GM21381 (cell line): ENCODE data around the gene RPTOR.
"Not testable (repeated sequence)": the region's sequence is repeated elsewhere in the genome, so short reads cannot be mapped to it uniquely, and the experiment has no call there.

Experiments used
- ATAC-seq: cut with Tn5 transposase; IDR thresholded peaks from one replicate; pipeline ENCODE4 v1.9.1; 2021; ENCODE audit warnings: mild to moderate bottlenecking, moderate library complexity; ENCODE audit not compliant: unreplicated experiment

RPTOR gene

DNA sequence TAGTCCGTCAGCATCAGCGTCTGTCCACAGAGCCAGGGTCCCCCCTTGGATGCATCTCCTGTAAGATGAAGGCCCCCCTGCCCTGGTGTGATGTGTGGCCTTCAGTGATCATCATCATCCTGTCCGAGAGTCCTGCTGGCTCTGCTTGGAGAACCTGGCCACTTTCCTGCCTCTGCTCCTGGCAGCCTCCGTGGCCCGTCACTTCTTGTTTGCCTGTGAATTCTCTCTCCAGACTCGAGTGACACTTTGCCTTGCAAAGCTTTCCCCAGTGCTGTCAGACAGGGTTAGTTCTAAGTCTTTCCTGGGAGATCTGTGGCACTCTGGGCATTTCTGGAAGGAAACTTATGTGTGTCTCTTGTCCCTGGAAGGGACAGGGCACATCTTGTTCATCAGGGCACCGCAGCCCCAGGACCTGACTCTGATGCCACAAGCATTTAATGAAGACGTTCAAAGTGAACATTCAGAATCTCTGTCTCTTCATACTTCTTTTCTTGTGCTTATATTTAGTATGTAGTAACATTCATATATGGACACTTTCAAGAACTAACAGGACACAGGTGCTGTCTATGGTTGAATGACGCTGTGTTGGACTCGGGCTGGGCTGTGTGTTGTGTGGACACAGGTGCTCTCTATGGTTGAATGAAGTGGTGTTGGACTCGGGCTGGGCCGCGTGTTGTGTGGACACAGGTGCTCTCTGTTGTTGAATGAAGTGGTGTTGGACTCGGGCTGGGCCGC, 68.5 kb downstream of the RPTOR start:
- ATAC-seq: no peak

DNA sequence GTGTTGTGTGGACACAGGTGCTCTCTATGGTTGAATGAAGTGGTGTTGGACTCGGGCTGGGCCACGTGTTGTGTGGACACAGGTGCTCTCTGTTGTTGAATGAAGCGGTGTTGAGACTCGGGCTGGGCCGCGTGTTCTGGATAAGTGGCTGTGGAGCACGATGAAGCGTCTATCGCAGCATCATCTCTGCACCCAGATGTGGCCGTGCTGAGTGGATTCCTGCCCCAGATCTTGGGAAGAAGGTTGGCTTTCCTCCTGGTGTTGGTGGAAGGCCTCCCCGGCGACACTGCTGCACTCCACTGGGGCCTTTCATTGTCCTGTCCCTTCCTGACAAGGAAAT, 69.1 kb downstream of the RPTOR start:
- no peak for ATAC-seq

DNA sequence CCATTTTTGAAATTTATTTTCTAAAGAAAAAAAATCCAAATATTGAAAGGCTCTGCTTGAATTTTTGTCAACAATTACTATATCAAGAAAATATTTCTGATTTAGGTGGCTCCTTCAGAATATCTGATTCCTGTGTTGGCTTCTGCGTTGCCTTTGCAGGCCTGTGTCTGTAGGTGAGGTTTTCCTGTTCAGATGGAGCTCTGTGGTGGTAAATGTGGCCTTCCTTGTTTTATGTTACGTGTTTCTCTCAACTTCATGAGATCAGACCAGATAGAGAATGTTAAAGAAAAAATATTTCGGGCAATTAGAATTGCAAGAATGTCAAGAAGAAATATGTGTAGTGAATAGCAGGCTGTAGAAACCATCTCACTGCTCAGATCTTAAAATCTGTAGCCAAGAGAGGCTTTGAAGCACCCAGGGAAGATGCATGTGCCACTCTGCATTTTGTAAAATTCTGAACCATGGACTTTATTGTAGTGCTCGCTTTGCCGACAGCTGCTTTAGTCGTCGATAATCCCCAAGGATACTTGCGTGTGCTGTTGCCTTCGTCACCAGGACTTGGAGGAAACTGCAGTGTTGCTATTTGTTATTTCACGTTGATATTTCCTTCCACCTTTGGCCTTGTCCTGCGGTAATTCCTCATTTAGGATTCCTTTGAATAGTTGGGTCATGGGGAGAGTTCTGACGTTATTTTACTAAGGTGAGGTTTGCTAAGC, 69.9 kb downstream of the RPTOR start:
- ATAC-seq: no peak

DNA sequence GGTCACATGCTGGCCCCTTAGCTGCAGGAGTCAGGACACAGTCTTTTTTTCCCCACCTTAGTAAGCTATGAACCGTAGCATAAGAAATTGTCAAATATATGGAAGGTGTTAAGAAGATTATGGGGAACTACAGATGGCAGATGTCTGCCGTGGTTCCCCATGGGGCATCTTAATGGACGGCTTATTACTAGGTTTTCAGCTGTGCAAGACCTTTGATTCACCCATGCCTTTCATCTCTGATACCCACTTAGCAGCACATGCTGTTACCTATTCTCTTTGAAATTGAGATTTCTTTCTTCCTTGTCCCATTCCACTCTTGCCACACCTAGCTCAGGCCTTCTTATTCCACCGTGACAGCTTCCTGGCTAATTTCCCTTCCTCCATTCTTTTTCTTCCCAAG, 70.7 kb downstream of the RPTOR start:
- ATAC-seq: no peak

DNA sequence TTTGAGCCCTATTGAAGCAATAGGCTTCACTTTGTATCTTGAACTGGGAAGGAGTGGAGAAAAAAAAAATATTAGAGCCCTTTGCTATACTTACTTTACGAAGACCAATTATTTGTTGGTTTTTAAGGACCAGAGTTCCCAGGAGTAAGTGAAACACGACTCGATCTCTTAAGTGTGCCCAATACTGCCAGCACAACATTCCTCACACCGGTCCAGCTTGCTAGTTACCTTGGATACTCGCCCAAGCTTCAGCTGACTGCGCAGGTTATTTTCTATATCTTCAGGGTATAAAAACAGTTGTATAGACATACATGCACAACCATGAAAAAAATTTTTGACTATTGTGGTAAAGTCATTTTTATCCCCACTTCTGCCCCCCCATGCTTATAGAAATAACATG, 72.1 kb downstream of the RPTOR start:
- ATAC-seq: no peak

DNA sequence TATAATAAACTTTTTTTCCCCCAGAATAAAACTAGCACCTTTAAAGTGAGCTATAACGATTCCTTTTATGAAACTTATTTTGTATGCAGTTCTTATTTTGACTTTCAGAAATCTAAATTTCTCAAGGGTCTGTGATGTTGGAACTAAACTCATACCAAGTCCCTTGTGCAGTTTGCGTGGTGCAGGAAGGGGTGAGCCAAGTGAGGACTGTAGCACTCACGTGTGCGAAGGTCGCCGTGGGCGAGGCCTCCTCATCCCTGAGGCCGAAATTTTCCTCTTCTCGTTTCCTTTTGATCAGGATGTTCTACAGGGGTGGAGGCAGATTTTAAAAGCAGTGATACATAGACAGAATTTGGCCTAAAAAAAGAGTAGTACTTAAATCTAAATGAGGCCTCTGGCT, 73.7 kb downstream of the RPTOR start:
- ATAC-seq: no peak

DNA sequence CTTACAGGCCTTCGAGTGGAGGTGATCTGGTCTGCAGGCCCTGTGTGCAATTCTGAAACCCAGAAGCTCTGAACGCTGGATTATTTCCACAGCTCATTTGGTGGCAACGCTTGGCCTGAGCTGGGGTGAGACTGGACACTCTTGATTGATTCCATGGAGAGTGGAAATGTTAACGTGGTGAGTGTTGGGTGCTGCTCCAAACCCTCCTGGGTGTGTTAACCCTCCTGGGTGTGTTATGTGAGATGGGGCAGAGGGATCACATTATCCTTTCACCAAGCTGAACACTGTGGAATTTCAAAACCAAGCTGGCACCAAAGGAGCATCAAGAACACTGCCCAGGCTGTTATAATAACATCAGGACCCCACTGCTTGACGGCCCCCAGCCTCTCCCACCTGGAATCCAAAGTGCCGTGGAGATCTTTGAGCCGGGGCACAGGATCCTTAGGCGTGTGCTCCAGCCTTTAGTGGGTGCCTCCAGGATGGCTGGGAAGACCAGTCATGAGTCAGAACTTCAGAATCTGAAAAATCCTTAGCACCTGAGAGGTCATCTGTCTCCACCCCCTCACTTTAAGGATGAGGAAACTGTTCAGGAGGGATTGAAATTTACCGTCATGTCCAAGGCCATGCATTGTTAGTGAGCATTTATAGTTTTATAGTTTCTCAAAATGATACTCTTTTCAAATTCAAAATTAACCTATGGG, 75.0 kb downstream of the RPTOR start:
- no peak for ATAC-seq

DNA sequence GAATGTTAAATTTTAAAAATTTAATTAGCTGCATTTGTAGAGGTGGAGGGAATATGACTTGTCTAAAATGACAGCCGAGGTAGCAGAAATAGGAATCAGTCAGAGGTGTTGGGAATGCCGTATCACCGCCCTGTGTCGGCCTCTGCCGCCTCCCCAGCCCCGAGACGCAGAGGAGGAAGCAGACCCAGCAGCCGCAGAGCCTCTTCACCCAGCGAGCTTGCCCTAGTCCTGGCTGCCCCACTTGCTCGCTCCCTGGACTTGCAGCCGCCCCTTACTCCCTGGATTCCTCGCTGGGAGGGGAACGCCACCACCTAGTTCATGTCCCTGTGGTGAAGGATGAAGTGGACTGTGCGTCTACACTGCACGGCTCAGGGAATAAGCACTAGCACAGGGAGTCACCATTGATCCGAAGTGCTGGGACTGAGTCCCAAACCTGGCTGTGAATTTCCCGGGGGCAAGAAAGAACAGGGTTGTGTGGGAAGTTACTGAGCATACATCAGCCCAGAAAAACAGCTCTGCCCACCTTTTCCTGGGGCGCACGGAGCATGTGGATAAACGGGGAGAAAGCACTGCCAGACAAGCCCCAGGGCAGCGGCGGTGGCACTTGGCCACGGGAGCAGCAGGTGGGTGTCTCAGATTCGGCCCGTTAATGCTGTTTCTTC, 76.8 kb downstream of the RPTOR start:
- no peak for ATAC-seq

DNA sequence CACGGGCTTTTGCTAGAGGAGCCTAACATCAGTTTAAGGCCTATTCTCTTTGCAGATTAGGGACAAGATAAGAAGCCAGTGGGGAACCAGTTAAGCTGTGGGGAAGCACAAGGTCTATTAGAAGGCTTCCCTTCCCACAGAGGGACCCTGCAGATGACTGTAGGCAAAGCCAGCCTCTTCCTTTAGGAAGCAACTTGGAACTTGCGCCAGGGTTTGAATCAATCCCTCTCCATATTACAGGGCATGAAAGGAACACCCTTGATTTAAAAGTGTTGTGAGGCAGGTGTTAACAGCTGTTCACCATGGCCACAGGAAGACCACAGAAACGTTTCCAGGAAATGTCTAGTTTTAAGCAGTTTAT, 77.3 kb downstream of the RPTOR start:
- ATAC-seq: no peak

DNA sequence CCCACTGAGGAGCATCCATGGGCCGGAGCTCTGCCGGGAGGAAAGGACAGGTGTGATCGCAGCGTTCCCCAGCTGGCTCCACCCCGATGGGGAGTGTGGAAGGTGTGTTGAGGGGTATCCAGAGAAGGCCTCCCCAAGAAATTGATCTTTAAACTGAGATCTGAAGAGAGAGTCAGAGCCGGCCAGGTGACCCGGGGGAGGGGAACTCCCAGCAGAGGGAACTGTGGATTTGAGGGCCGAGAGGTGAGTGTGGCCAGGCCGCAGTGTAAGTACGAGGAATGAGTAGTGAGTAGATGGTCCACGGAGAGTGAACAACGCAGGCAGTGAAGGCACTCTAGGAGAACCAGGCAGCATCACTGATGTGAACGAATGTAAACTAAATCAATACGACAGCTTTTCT, 80.2 kb downstream of the RPTOR start:
- no peak for ATAC-seq

DNA sequence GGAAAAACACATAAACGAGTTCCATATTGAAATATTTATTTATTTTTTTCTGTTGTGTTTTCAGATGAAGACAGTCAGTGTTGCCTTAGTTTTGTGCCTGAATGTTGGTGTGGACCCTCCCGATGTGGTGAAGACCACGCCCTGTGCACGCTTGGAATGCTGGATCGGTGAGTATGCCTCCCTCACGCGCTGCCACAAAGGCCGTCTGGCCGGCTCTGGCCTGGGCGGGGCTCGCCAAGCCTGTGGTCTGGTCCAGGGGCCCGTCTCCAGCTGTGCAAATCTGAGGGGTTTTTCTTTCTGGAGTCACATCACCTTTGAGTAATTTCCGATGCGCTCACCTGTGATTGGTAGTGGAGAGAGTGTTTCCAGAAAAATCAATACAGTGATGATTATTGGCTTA, 81.0 kb downstream of the RPTOR start:
- ATAC-seq: no peak

DNA sequence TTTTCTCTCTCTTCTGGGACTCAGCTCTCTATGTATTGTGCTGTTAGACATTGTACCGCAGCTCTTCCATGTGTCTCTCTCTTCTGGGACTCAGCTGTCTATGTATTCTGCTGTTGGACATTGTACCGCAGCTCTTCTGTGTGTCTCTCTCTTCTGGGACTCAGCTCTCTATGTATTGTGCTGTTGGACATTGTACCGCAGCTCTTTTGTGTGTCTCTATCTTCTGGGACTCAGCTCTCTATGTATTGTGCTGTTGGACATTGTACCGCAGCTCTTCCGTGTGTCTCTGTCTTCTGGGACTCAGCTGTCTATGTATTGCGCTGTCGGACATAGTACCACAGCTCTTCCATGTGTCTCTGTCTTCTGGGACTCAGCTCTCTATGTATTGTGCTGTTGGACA, 84.2 kb downstream of the RPTOR start:
- ATAC-seq: not testable (repeated sequence)

DNA sequence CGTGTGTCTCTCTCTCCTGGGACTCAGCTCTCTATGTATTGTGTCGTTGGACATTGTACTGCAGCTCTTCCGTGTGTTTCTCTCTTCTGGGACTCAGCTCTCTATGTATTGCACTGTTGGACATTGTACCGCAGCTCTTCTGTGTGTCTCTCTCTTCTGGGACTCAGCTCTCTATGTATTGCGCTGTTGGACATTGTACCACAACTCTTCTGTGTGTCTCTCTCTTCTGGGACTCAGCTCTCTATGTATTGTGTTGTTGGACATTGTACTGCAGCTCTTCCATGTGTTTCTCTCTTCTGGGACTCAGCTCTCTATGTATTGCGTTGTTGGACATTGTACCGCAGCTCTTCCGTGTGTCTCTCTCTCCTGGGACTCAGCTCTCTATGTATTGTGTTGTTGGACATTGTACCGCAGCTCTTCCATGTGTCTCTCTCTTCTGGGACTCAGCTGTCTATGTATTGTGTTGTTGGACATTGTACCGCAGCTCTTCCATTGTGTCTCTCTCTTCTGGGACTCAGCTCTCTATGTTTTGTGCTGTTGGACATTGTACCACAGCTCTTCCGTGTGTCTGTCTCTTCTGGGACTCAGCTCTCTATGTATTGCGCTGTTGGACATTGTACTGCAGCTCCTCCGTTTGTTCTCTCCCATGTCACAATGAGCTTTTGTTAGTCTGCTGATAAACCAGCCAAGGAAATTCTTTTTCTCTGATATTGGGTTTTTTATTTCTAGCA, 84.8 kb downstream of the RPTOR start:
- ATAC-seq: no peak

DNA sequence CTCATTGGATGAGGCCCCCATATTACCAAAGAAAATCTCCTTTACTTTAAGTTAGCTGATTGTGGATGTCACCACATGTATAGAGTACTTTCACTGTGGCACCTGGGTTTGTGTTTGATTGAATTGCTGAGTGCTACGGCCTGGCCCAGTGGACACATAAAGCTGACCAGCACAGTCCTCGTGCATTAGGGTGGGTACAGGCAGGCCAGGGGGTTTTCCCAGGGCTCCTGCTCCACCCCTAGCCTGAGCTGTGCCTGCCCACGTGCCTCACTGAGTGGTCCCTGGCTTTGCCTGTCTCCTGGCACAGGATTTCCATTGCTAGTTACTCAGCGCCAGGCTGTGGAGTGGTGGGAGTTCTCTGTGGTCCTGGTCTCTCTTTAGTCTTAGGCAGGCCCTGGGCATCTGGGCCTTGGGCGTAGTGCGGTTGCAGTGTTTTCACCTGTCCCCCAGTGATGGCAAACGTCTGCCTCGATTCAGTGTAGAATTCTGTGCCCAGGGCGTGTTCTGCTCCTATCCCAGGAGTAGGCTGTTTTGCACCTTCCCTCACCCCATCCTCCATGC, 86.0 kb downstream of the RPTOR start:
- ATAC-seq: no peak

DNA sequence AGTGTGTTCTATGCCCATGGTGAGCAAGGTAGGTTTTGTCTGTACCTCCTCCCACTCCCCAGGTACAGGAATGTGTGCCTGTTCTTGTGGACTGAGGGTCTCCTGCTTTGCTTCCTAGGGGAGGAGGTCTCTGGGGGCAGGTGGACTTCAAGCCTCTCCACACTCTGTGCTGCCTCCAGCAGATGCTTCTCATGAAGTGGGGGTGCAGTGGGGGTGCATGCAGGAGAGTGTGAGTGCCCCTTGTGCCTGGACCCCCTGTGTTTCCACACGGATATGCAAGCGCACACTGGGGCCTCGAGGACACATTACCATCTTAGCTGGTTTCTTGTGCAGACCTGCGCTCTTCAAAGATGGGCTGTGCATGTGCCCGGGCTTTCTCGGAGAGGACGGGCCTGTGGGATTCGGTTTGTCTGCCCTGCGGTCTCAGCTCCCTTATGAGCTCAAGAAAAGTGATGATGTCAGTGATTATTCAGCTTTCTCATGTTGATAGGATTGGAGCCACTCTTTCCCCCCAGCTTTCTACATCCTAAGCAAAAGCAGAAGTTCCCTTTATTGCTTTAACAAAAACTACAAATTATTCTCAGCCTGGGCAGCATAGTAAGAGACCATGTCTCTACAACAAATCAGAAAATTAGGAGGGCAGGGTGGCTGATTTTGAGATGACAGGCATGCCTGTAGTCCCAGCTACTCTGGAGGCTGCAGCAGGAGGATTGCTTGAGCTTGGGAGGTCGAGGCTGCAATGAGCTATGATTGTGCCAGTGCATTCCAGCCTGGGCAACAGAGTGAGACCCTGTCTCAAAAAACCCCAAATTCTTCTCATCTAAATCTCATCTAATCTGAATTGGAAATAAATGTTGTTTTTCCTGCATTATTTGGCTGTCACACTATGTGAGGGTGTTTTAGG, 86.8 kb downstream of the RPTOR start:
- ATAC-seq: no peak

DNA sequence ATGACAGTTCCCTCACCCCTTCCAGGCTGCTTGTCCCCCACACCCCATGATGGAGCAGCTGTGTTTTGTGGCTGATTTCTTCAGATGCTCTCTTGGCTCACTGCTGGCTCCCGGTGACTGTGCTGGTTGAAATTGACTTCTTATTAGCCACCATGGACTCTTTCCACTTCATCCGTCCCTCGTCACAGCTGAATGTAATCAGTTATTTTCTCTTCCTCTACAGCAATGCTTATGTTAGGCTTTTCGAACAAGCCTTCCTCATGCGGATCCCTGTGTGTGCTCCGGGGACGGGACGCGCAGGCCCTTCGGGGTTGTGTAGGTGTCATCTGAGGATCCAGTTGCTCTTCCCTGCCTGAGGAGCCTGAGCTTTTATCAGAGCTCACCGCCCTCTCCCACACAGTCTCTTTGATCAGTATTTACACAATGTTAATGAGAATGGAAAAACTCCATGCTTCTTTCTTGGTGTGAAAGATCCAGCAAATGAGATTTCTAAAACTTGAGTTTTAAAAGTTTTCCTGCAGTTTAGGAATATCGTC, 87.5 kb downstream of the RPTOR start:
- ATAC-seq: no peak

DNA sequence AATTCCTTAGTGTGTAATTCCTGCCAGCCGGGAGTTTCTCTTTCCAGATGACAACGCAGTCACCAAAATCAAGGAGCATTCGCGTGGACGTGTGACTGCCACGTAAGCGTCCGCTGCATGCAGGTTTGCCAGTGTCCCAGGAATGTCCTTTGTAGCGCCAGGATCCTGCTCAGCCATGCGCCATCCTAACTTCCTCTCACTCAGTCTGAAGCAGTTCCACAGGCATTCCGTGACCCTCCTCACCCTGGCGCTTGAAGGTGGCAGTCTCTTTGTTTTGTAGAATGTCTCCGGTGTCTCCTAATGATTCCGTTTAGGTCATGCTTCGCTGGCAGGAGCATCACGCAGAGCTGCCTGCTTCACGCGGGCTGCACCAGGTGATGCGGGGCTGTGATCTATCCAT, 88.6 kb downstream of the RPTOR start:
- ATAC-seq: no peak

DNA sequence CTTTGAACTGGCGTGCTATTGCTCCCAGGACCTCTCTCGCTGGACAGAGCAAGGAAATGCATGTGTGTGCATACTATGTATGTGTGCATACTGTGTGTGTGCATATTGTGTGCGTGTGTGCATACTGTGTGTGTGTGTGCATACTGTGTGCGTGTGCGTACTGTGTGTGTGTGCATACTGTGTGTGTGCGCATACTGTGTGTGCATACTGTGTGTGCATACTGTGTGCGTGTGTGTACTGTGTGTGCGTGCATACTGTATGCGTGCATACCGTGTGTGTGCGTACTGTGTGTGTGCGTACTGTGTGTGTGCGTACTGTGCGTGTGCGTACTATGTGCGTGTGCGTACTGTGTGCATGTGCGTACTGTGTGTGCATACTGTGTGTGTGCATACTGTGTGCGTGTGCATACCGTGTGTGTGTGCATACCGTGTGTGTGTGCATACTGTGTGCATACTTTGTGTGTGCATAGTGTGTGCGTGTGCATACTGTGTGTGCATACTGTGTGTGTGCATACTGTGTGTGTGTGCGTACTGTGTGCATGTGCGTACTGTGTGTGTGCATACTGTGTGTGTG, 89.4 kb downstream of the RPTOR start:
- ATAC-seq: no peak

DNA sequence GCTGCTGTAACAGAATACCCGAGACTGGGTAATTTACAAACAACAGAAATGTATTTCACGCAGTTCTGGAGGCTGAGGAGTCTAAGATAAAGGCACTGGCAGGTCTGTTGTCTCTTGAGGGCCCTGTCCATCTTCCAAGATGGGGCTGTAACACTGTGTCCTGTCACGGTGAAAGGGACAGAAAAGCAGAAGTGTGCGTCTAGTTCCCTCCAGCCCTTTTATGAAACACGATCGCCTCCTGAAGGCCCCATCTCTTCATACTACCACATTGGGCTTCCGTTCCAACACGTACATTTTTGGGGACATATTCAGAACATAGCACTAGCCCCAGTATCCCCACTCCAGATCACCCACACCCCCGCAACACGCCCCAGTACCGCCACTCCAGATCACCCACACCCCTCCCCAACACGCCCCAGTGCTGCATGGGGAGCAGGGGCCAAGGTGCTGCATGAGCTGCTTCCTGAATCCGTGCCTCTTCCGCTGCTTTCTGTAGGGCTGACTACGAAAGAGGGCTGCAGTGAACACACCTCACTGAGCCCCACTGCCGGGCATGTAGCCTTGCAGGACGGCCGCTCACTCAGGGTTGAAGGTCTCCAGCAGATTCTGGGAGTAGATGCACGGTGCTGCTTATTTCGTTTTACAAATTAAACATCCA, 91.9 kb downstream of the RPTOR start:
- no peak for ATAC-seq
